ENCODE results near the gene NF1.

DNA sequence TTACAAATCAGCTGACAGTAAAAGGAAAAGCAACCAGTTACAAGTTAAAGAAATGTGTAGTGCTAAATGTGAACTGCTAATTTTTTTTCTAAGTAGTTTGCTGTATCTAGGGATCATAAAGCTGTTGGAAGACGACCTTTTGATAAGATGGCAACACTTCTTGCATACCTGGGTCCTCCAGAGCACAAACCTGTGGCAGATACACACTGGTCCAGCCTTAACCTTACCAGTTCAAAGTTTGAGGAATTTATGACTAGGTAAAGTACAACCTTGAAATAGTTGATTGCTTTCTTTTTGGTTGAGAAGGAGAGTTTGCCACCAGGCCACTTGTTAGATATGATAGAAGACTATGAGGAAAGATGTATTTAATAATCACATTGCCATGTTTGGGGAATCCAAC lies 166.8 kb downstream of the NF1 start:
- TF ChIP-seq, protein P1, sequence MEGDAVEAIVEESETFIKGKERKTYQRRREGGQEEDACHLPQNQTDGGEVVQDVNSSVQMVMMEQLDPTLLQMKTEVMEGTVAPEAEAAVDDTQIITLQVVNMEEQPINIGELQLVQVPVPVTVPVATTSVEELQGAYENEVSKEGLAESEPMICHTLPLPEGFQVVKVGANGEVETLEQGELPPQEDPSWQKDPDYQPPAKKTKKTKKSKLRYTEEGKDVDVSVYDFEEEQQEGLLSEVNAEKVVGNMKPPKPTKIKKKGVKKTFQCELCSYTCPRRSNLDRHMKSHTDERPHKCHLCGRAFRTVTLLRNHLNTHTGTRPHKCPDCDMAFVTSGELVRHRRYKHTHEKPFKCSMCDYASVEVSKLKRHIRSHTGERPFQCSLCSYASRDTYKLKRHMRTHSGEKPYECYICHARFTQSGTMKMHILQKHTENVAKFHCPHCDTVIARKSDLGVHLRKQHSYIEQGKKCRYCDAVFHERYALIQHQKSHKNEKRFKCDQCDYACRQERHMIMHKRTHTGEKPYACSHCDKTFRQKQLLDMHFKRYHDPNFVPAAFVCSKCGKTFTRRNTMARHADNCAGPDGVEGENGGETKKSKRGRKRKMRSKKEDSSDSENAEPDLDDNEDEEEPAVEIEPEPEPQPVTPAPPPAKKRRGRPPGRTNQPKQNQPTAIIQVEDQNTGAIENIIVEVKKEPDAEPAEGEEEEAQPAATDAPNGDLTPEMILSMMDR (IDR thresholded peaks at IDR 0.05) = no peak
- no peak for TF ChIP-seq POLR2A (IDR thresholded peaks at IDR 0.05)
